HAP-1 (cell line): ENCODE measurements around the gene APBB1IP.
"Not testable (repeated sequence)": the region's sequence is repeated elsewhere in the genome, so short reads cannot be mapped to it uniquely, and the experiment has no call there.

Experiments used
- DNase-seq, 2 experiments: peaks; one replicate each; pipeline ENCODE4 v3.0.0-alpha.2; 2016 to 2020; ENCODE audit warnings: low spot score in 2 of 2
- H3K27me3 ChIP-seq: fragments of 250-450 bp; sonication (Bioruptor Pico); 2 replicates; pipeline ENCODE4 v1.5.1; 2020; ENCODE audit warnings: low read depth, mild to moderate bottlenecking, moderate library complexity
- H3K36me3 ChIP-seq: fragments of 250-450 bp; sonication (Bioruptor Pico); replicated peaks from 2 replicates; pipeline ENCODE4 v1.5.1; 2020; ENCODE audit warnings: mild to moderate bottlenecking
- H3K4me1 ChIP-seq: fragments of 250-450 bp; sonication (Bioruptor Pico); 2 replicates; pipeline ENCODE4 v1.5.1; 2020; ENCODE audit warnings: mild to moderate bottlenecking
- H3K4me3 ChIP-seq: fragments of 250-450 bp; sonication (Bioruptor Pico); 2 replicates; pipeline ENCODE4 v1.5.1; 2020; ENCODE audit warnings: mild to moderate bottlenecking, moderate library complexity
- H3K9me3 ChIP-seq: fragments of 250-450 bp; sonication (Bioruptor Pico); 2 replicates; pipeline ENCODE4 v1.5.1; 2020; ENCODE audit warnings: mild to moderate bottlenecking, moderate library complexity
- in situ Hi-C: fragments of 300-500 bp; cut with MboI; formaldehyde crosslinking; loops from 3 replicates; pipeline ENCODE4 v1.14.3; 2020; ENCODE audit warnings: low sequenced_read_pairs, inconsistent platforms, mixed read lengths

APBB1IP gene

GRCh38 chr10:26477501-26477900, 39.4 kb downstream of the APBB1IP start:
- Histone ChIP-seq H3K27me3 (no peaks in the 10 kb centered on the region), H3K4me1 (no peaks in the 10 kb centered on the region), H3K9me3 (no peaks in the 10 kb centered on the region), H3K36me3 (no peaks in the 10 kb centered on the region), H3K4me3 (no peak overlapping the region)
- no peak for DNase-seq
- in situ Hi-C loops, result no loop called here

DNA sequence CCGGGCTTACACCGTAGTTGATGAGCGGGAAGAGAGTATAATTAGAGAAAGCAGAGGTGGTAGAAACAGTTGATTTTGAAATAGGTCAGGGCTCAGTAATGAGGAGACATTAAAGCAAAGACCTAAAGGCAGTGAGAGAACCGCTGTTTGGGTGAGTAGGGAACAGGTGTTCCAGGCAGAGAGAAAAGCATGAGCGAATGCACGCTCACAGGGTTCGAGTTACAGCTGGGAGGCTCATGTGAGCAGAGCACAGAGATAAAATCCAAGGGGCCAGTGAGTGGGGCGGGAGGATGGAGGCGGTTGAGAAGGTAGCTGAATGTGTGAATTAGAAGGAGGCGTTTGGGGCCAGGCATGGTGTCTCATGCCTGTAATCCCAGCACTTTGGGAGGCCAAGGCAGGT, 39.9 kb downstream of the APBB1IP start:
- Histone ChIP-seq H3K4me3 (no peak overlapping the region), H3K9me3 (no peaks in the 10 kb centered on the region), H3K36me3 (no peaks in the 10 kb centered on the region), H3K27me3 (no peaks in the 10 kb centered on the region), H3K4me1 (no peaks in the 10 kb centered on the region)
- DNase-seq, result no peak
- in situ Hi-C loops, result no loop called here

- no peak overlapping the region for H3K4me3 ChIP-seq
- no peak for DNase-seq
- no peaks in the 10 kb centered on the region for H3K4me1 ChIP-seq
- no peaks in the 10 kb centered on the region for H3K9me3 ChIP-seq
- no peaks in the 10 kb centered on the region for H3K36me3 ChIP-seq
- H3K27me3 ChIP-seq, result no peaks in the 10 kb centered on the region
- in situ Hi-C loops, result no loop called here
Observed at GRCh38 chr10:26479766-26480492, 41.8 kb downstream of the APBB1IP start.

GRCh38 chr10:26481315-26481692, 43.2 kb downstream of the APBB1IP start:
- no peaks in the 10 kb centered on the region for H3K27me3 ChIP-seq
- DNase-seq, result no peak
- H3K4me1 ChIP-seq, result no peaks in the 10 kb centered on the region
- H3K36me3 ChIP-seq, result no peaks in the 10 kb centered on the region
- no peaks in the 10 kb centered on the region for H3K9me3 ChIP-seq
- H3K4me3 ChIP-seq, result no peak overlapping the region
- in situ Hi-C loops, result no loop called here

DNA sequence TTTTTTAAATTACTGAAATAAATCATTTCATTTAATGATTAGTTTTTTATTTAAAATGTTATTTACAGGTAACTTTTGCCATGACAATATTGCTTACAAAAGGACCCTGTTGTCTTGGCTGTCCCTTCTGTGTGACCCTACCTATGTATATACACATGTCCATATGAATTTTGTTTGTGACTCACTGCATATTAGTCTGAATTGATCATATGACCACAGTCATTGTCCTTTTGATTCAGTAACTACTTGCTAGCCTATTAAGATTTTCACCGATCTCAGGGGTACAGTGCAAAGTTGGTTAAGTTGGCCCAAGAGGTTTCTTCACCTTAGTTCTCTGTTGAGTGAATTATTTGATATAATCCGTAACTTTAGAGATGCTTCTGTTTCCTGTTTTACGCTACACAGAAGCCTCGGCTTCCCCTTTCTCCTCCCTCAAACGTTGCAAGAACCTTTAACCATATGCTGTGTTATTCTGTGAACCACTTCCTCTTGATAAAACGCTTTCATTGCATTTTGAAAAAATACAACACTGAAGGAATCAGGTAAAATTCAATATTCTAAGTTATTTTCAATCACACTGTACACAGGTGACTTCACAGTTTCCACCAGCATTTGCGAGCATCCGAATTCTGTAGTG, 43.9 kb downstream of the APBB1IP start:
- in situ Hi-C loops, result no loop called here
- H3K27me3 ChIP-seq, result no peaks in the 10 kb centered on the region
- DNase-seq, result no peak
- H3K9me3 ChIP-seq, result no peaks in the 10 kb centered on the region
- no peaks in the 10 kb centered on the region for H3K4me1 ChIP-seq
- H3K36me3 ChIP-seq, result no peaks in the 10 kb centered on the region
- no peak overlapping the region for H3K4me3 ChIP-seq

- Histone ChIP-seq H3K4me1 (no peaks in the 10 kb centered on the region), H3K36me3 (no peaks in the 10 kb centered on the region), H3K4me3 (no peak overlapping the region), H3K27me3 (no peaks in the 10 kb centered on the region), H3K9me3 (no peaks in the 10 kb centered on the region)
- DNase-seq, result no peak
- in situ Hi-C loops, result no loop called here
Observed at GRCh38 chr10:26483554-26483953, 45.4 kb downstream of the APBB1IP start.

DNA sequence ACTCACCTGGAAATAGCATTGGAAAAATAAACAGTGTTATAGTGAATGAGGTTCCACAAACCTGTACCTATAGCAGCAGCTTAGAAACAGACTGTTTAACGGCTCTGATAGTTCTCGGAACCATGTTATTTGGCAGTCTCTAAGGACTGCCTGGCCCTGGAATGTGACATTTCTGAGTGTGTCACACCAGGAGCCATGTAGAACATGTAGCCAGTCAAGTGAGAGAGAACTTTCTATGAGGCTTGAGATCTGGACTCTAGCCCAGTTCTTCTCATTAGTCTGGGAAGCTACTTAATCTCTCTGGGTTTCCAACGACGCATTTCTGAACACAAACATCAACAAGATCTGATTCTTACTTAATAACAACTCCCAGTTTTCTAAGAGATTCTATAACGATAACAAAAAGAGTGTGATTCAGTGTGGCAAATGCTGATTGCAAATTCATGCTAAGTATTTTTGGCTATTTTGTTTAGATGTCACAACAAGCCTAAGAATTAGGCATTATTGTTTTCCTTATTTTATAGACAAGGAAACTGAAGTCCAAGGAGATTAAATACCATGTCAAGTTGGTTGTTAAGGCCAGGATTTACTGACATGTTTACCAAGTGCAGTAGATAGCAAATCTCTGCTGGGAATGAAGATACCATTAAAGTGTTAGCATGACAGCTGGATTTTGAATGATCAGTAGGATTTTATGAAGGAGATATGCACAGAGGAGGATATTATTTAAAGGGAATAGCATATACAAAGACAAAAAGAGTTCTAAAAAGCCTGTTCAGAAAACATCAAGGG, 47.2 kb downstream of the APBB1IP start:
- DNase-seq, result no peak
- H3K4me3 ChIP-seq, result no peak overlapping the region
- no peaks in the 10 kb centered on the region for H3K9me3 ChIP-seq
- no peaks in the 10 kb centered on the region for H3K27me3 ChIP-seq
- in situ Hi-C loops, result no loop called here
- no peaks in the 10 kb centered on the region for H3K36me3 ChIP-seq
- H3K4me1 ChIP-seq, result no peaks in the 10 kb centered on the region

- Histone ChIP-seq H3K9me3 (no peaks in the 10 kb centered on the region), H3K36me3 (no peaks in the 10 kb centered on the region), H3K4me3 (no peak overlapping the region), H3K27me3 (no peaks in the 10 kb centered on the region), H3K4me1 (no peaks in the 10 kb centered on the region)
- no peak for DNase-seq
- in situ Hi-C loops, result no loop called here
Observed at GRCh38 chr10:26486304-26486703, 48.2 kb downstream of the APBB1IP start.

DNA sequence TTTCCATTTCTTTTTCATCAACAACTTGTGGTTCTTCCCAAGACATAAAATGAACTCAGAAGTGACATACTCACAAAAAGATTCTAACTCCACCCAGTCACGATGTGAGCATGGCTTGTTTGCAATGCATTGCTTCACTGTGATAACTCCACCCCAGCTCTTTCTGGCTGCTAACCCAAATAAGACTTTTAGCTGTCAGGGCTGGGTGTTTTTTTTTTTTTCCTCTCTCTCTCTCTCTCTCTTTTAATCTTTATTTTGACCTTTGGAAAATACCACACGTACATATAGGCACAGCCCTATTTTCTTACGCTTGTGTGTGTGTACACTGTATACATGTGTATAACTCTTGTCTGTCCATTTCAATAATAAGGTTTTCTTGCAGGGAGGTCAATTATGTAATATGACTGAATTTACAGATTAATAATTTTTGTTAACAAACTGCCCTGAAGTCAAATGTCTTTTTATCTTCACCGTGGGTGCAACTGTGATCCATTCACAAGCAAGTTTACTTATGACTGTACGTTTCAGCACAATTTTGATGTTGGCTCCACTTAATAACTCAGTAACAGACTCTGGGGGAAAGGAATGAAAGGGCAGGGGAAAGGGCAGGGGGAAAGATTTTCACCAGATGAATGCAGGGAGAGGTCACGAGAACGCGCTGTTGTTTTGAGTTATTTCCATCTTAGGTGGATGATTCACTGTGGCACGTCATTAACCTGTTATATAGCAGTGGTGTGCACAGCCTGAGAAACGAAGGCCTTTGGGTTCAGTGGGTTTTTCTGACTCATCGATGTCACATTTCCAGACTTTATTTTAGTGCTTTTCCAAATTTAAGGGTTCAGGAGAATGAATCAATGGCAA, 49.1 kb downstream of the APBB1IP start:
- no peak overlapping the region for H3K4me3 ChIP-seq

DNA sequence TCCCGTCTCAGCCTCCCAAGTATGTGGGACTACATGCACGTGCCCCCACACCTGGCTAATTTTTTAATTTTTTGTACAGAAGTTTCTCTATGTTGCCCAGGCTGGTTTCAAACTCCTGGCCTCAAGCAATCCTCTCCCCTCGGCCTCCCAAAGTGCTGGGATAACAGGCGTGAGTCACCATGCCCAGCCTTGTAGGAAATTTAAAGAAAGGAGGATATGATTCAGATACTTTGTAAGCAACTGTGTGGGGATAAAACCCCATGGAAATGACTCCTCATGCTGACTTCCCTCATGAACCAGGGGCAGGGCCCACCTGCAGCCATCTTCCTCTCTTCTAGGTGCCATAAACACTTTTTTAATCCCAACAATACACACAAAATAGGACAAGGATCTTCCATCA, 50.2 kb downstream of the APBB1IP start:
- DNase-seq, result no peak
- no peaks in the 10 kb centered on the region for H3K9me3 ChIP-seq
- H3K4me3 ChIP-seq, result no peak overlapping the region
- no peaks in the 10 kb centered on the region for H3K36me3 ChIP-seq
- H3K4me1 ChIP-seq, result no peaks in the 10 kb centered on the region
- H3K27me3 ChIP-seq, result no peaks in the 10 kb centered on the region
- in situ Hi-C loops, result no loop called here

More for the DNA sequence above, 49.1 kb downstream of the APBB1IP start:
- H3K9me3 ChIP-seq, result no peaks in the 10 kb centered on the region
- no peaks in the 10 kb centered on the region for H3K4me1 ChIP-seq
- in situ Hi-C loops, result no loop called here
- no peak for DNase-seq
- H3K36me3 ChIP-seq, result no peaks in the 10 kb centered on the region
- no peaks in the 10 kb centered on the region for H3K27me3 ChIP-seq

DNA sequence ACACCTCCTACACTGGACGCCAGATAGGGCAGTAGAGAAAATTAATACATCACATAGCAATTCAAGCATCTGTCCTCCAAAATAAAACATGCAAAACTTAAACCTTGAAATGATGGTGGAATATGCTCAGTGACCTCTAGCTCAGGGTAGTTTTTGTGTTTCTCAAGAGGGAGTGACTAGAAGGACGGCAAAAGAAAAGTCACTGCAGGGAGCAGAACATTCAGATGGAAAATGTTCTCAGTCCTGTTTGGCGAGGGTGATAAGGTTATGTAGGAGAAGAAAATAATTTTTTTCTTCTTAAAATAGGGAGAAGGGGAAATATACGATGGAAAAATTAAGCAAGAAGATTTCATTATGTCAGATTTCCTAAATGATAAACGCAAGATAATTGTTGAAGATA, 50.9 kb downstream of the APBB1IP start:
- DNase-seq, result no peak
- Histone ChIP-seq H3K27me3 (no peaks in the 10 kb centered on the region), H3K4me1 (no peaks in the 10 kb centered on the region), H3K36me3 (no peaks in the 10 kb centered on the region), H3K9me3 (no peaks in the 10 kb centered on the region), H3K4me3 (no peak overlapping the region)
- in situ Hi-C loops, result no loop called here

- H3K4me1 ChIP-seq, in situ Hi-C loops, H3K4me3 ChIP-seq, H3K27me3 ChIP-seq, H3K36me3 ChIP-seq, DNase-seq, H3K9me3 ChIP-seq: not testable (repeated sequence)
Observed at GRCh38 chr10:26490367-26490766, 52.2 kb downstream of the APBB1IP start.

- Histone ChIP-seq H3K4me3 (no peak overlapping the region), H3K36me3 (no peaks in the 10 kb centered on the region), H3K4me1 (no peaks in the 10 kb centered on the region), H3K9me3 (no peaks in the 10 kb centered on the region), H3K27me3 (no peaks in the 10 kb centered on the region)
- in situ Hi-C loops, result no loop called here
- no peak for DNase-seq
Observed at GRCh38 chr10:26491276-26491675, 53.1 kb downstream of the APBB1IP start.
